Spleen (tissue), 7 donors: ENCODE measurements around the gene USP34.

Experiments used
- POLR2A ChIP-seq, 3 donors: fragments of 450-650 bp; IDR thresholded peaks; one replicate each; pipeline ENCODE4 v1.5.1; 2017; ENCODE audit warnings: antibody characterized with exemption in 3 of 3, mild to moderate bottlenecking in 1 of 3
- POLR2AphosphoS5 ChIP-seq, 3 donors: sonication (generic); formaldehyde crosslinking; IDR thresholded peaks; one replicate each; pipeline ENCODE4 v1.5.1; 2017; ENCODE audit warnings: antibody characterized with exemption in 3 of 3
- TF ChIP-seq, protein P1 (sequence below), 11 experiments: fragments of 200-600 bp in 7 of 11; fragments of 450-650 bp in 4 of 11; sonication (generic) in 4 of 11; IDR thresholded peaks in 8 of 11; conservative IDR thresholded peaks in 3 of 11; 1 replicate in 7 of 11; 2 replicates in 4 of 11; pipeline versions ENCODE4 v1.4.0 to v1.8.0; 2016 to 2021; ENCODE audit warnings: antibody characterized with exemption in 11 of 11, inconsistent platforms in 4 of 11, mild to moderate bottlenecking in 1 of 11
- donor health status: DM: no; HTN: no; CAD: no; lungs with moderate emphysema.
- donor health status: DM: no; HTN: no; CAD: no.
- donor health status: DM: no; HTN: no; CAD: no.

DNA sequence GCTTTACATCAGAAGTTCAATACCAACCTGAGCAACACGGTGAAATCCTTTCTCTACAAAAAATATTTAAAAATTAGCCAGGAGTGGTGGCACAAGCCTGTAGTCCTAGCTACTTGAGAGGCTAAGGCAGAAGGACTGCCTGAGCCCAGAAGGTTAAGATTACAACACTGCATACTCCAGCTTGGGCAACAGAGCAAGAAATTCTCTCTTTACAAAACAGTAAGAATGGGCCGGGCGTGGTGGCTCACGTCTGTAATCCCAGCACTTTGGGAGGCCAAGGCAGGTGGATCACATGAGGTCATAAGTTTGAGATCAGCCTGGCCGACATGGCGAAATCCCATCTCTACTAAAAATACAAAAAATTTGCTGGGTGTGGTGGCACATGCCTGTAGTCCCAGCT lies 113.2 kb downstream of the USP34 start:
- TF ChIP-seq, protein P1, sequence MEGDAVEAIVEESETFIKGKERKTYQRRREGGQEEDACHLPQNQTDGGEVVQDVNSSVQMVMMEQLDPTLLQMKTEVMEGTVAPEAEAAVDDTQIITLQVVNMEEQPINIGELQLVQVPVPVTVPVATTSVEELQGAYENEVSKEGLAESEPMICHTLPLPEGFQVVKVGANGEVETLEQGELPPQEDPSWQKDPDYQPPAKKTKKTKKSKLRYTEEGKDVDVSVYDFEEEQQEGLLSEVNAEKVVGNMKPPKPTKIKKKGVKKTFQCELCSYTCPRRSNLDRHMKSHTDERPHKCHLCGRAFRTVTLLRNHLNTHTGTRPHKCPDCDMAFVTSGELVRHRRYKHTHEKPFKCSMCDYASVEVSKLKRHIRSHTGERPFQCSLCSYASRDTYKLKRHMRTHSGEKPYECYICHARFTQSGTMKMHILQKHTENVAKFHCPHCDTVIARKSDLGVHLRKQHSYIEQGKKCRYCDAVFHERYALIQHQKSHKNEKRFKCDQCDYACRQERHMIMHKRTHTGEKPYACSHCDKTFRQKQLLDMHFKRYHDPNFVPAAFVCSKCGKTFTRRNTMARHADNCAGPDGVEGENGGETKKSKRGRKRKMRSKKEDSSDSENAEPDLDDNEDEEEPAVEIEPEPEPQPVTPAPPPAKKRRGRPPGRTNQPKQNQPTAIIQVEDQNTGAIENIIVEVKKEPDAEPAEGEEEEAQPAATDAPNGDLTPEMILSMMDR (IDR thresholded peaks at IDR 0.05 in 8 of 11, conservative IDR thresholded peaks at IDR 0.05 in 3 of 11), result no peak
- TF ChIP-seq POLR2AphosphoS5 (IDR thresholded peaks at IDR 0.05) (no peak), POLR2A (IDR thresholded peaks at IDR 0.05) (no peak)
